GM23248 (cell line): ENCODE measurements around the gene HAUS2. TPM values are rescaled to one million over a fixed set of nuclear protein-coding genes. Genes with fewer than 3 reads are reported as not detected.
"Not testable (repeated sequence)": the region's sequence is repeated elsewhere in the genome, so short reads cannot be mapped to it uniquely, and the experiment has no call there.

Experiments used
- DNase-seq: peaks from one replicate; pipeline ENCODE4 v3.0.0-alpha.2; 2015
- H2AFZ ChIP-seq: fragments of 200-600 bp; sonication (generic); 2 replicates; pipeline ENCODE4 v1.6.1; 2016; ENCODE audit warnings: antibody characterized with exemption
- H3F3A ChIP-seq: fragments of 200-600 bp; sonication (generic); 2 replicates; pipeline ENCODE4 v1.6.1; 2016; ENCODE audit warnings: mild to moderate bottlenecking, antibody characterized with exemption, mixed run types; ENCODE audit not compliant: insufficient read depth
- H3K27ac ChIP-seq: fragments of 200-600 bp; sonication (generic); 2 replicates; pipeline ENCODE4 v1.5.1; 2016; ENCODE audit warnings: mild to moderate bottlenecking
- H3K27me3 ChIP-seq: fragments of 200-600 bp; sonication (generic); replicated peaks from 2 replicates; pipeline ENCODE4 v1.6.1; 2016; ENCODE audit warnings: mild to moderate bottlenecking; ENCODE audit not compliant: insufficient read depth
- H3K36me3 ChIP-seq: fragments of 200-600 bp; sonication (generic); 2 replicates; pipeline ENCODE4 v1.6.1; 2016; ENCODE audit warnings: low read depth, mild to moderate bottlenecking
- H3K4me1 ChIP-seq: fragments of 200-600 bp; sonication (generic); 2 replicates; pipeline ENCODE4 v1.6.1; 2016; ENCODE audit warnings: mild to moderate bottlenecking; ENCODE audit not compliant: insufficient read depth
- H3K4me2 ChIP-seq: fragments of 200-600 bp; sonication (generic); one replicate; pipeline ENCODE4 v1.6.1; 2016; ENCODE audit warnings: mild to moderate bottlenecking; ENCODE audit not compliant: unreplicated experiment
- H3K4me3 ChIP-seq: fragments of 200-600 bp; sonication (generic); 2 replicates; pipeline ENCODE4 v1.5.1; 2016; ENCODE audit warnings: mild to moderate bottlenecking
- H3K79me2 ChIP-seq: fragments of 200-600 bp; sonication (generic); 2 replicates; pipeline ENCODE4 v1.6.1; 2016; ENCODE audit warnings: mild to moderate bottlenecking; ENCODE audit not compliant: insufficient read depth
- H3K9ac ChIP-seq: fragments of 200-600 bp; sonication (generic); 2 replicates; pipeline ENCODE4 v1.6.1; 2016; ENCODE audit warnings: mild to moderate bottlenecking
- H3K9me2 ChIP-seq: fragments of 200-600 bp; sonication (generic); 2 replicates; pipeline ENCODE4 v1.6.1; 2016; ENCODE audit warnings: mixed run types, mild to moderate bottlenecking, moderate library complexity; ENCODE audit not compliant: insufficient read depth
- H3K9me3 ChIP-seq: fragments of 200-600 bp; sonication (generic); one replicate; pipeline ENCODE4 v1.6.1; 2017; ENCODE audit warnings: low read depth
- H4K20me1 ChIP-seq: fragments of 200-600 bp; sonication (generic); 2 replicates; pipeline ENCODE4 v1.6.0; 2016; ENCODE audit not compliant: insufficient read depth
- EZH2 ChIP-seq: fragments of 200-600 bp; sonication (generic); IDR thresholded peaks from 2 replicates; pipeline ENCODE4 v1.6.1; 2018; ENCODE audit warnings: antibody characterized with exemption, mild to moderate bottlenecking; ENCODE audit not compliant: insufficient read depth, poor library complexity, severe bottlenecking
- EZH2phosphoT487 ChIP-seq: fragments of 200-600 bp; sonication (generic); IDR thresholded peaks from 2 replicates; pipeline ENCODE4 v1.6.1; 2018; ENCODE audit warnings: antibody characterized with exemption, moderate library complexity, mild to moderate bottlenecking, low read depth; ENCODE audit not compliant: insufficient read depth
- WGBS, 2 experiments: methylation state at CpG; one replicate each; pipeline ENCODE4 v1.1.6; 2015 to 2017; ENCODE audit warnings: low lambda C conversion rate in 2 of 2, low coverage in 1 of 2; ENCODE audit errors: missing lambda C conversion rate in 2 of 2; 5-methylcytosine and 5-hydroxymethylcytosine counted together
- in situ Hi-C: fragments of 300-500 bp; cut with MboI; formaldehyde crosslinking; loops from 2 replicates; pipeline ENCODE4 v1.15.0; 2020
- polyA plus RNA-seq: library from polyadenylated mRNA; unstranded; fragments of >200 nt; fragmentation: Nextera tagmentation; extraction: Ambion mirVana; gene quantifications from 2 replicates; pipeline ENCODE4 v1.2.1, GENCODE V29; 2016
- total RNA-seq: library from RNA; depleted of rRNA; stranded (reverse); fragments of >200 nt; shearing (Covaris generic); gene quantifications from 2 replicates; pipeline ENCODE4 v1.2.3, GENCODE V29; 2014

HAUS2 gene
- total and polyA plus RNA-seq, 2 experiments from 2014 or later, result 22.1 to 41.9 TPM

GRCh38 chr15:42595626-42596240 is 47.1 kb downstream of the HAUS2 start:
- Histone ChIP-seq H3K4me2 (no peak overlapping the region), H3K27me3 (no peaks in the 10 kb centered on the region), H3F3A (no peaks in the 10 kb centered on the region), H3K27ac (no peak overlapping the region), H3K79me2 (no peaks in the 10 kb centered on the region), H3K9me3 (no peaks in the 10 kb centered on the region), H2AFZ (no peak overlapping the region), H3K9me2 (no peaks in the 10 kb centered on the region), H3K9ac (no peak overlapping the region), H3K36me3 (no peaks in the 10 kb centered on the region), H3K4me3 (no peak overlapping the region), H4K20me1 (no peaks in the 10 kb centered on the region), H3K4me1 (no peaks in the 10 kb centered on the region)
- 49 to 52% methylated on average over 4 of the region's 4 CpGs for WGBS, 2 experiments
- TF ChIP-seq EZH2phosphoT487 (no peak), EZH2 (no peak)
- in situ Hi-C loops, result no loop called here
- peak; percentile 16 for DNase-seq

- H3K27ac ChIP-seq, H3K9me2 ChIP-seq, H2AFZ ChIP-seq, H3K36me3 ChIP-seq, H3K4me2 ChIP-seq, H4K20me1 ChIP-seq, H3K9me3 ChIP-seq, H3F3A ChIP-seq, H3K27me3 ChIP-seq, DNase-seq, H3K79me2 ChIP-seq, H3K9ac ChIP-seq, H3K4me3 ChIP-seq, H3K4me1 ChIP-seq, in situ Hi-C loops: not testable (repeated sequence)
- 95 to 97% methylated on average over 10 to 30 of the region's 30 CpGs for WGBS, 2 experiments
Observed at GRCh38 chr15:42601316-42601715, 52.7 kb downstream of the HAUS2 start.

- no peaks in the 10 kb centered on the region for H3K9me2 ChIP-seq
- in situ Hi-C loops, result no loop called here
Observed at GRCh38 chr15:42602501-42602900, 53.9 kb downstream of the HAUS2 start.

GRCh38 chr15:42603978-42604377 is 55.3 kb downstream of the HAUS2 start:
- H3K9me2 ChIP-seq, result no peaks in the 10 kb centered on the region
- no peaks in the 10 kb centered on the region for H3K79me2 ChIP-seq
- H3K4me1 ChIP-seq, result peaks cover 6% of the 10 kb centered on the region
- TF ChIP-seq EZH2 (no peak), EZH2phosphoT487 (no peak)
- H3K27ac ChIP-seq, result no peak overlapping the region
- no peak for DNase-seq
- H3K9ac ChIP-seq, result no peak overlapping the region
- H3K27me3 ChIP-seq, result no peaks in the 10 kb centered on the region
- no peak overlapping the region for H3K4me2 ChIP-seq
- no peaks in the 10 kb centered on the region for H4K20me1 ChIP-seq
- H3K9me3 ChIP-seq, result no peaks in the 10 kb centered on the region
- no peaks in the 10 kb centered on the region for H3K36me3 ChIP-seq
- in situ Hi-C loops, result no loop called here
- no peak overlapping the region for H3K4me3 ChIP-seq
- no peak overlapping the region for H2AFZ ChIP-seq
- WGBS, 2 experiments, result 95 to 96% methylated on average over 2 of the region's 2 CpGs
- H3F3A ChIP-seq, result no peaks in the 10 kb centered on the region

More at GRCh38 chr15:42602501-42602900, 53.9 kb downstream of the HAUS2 start:
- H3K27ac ChIP-seq, result no peak overlapping the region
- H3K79me2 ChIP-seq, result no peaks in the 10 kb centered on the region
- no peaks in the 10 kb centered on the region for H3K27me3 ChIP-seq
- H3K9ac ChIP-seq, result no peak overlapping the region
- 96 to 100% methylated on average over 3 of the region's 3 CpGs for WGBS, 2 experiments
- H3K4me2 ChIP-seq, result no peak overlapping the region
- H3K4me1 ChIP-seq, result peaks cover 6% of the 10 kb centered on the region
- no peak for DNase-seq
- TF ChIP-seq EZH2phosphoT487, result no peak
- TF ChIP-seq EZH2, result no peak
- H3K9me3 ChIP-seq, result no peaks in the 10 kb centered on the region
- H4K20me1 ChIP-seq, result no peaks in the 10 kb centered on the region
- no peak overlapping the region for H3K4me3 ChIP-seq
- H3F3A ChIP-seq, result no peaks in the 10 kb centered on the region
- H3K36me3 ChIP-seq, result no peaks in the 10 kb centered on the region
- H2AFZ ChIP-seq, result no peak overlapping the region
